A549 (cell line): Measurements from ENCODE around the gene ARRDC4. TPM values are rescaled to one million over a fixed set of nuclear protein-coding genes. Genes with fewer than 3 reads are reported as not detected.

ENCODE experiments used
- ATAC-seq, 2 experiments: fragments of 200-7000 bp in 1 of 2; fragments of >200 bp in 1 of 2; cut with Nextera tagmentation in 1 of 2; cut with Tn5 transposase in 1 of 2; 3 replicates each; pipeline versions ENCODE4 v1.8.0 to v1.9.1; 2018 to 2020; ENCODE audit warnings: mild to moderate bottlenecking in 1 of 2, moderate library complexity in 1 of 2
- CTCF ChIA-PET: fragments of 300-600 bp; sonication (Branson Sonifier 250); formaldehyde crosslinking; extraction: SDS; loops from one replicate; lab custom pipeline; 2021; ENCODE audit warnings: antibody characterized with exemption, inconsistent platforms; lab: Yijun Ruan, JAX
- POLR2A ChIA-PET: fragments of 350-600 bp; formaldehyde crosslinking; extraction: SDS; loops from one replicate; lab custom pipeline; 2021; ENCODE audit warnings: antibody characterized with exemption, inconsistent platforms; lab: Yijun Ruan, JAX
- DNase-seq, 2 experiments: peaks; one replicate each; pipeline versions ENCODE4 v3.0.0 to v3.0.0-alpha.2; 2011 to 2016; ENCODE audit warnings: low read depth in 1 of 2, low spot score in 1 of 2
- FAIRE-seq: peaks from 2 replicates; lab custom pipeline; 2011; peaks lifted over from hg19 to GRCh38; lab: Jason Lieb, UNC
- H3K27ac ChIP-seq, 2 experiments: fragments of >200 bp; sonication (Bioruptor Twin); formaldehyde crosslinking; 3 replicates each; pipeline ENCODE4 v1.5.1; 2016 to 2017
- H3K4me1 ChIP-seq: fragments of >200 bp; sonication (Bioruptor Twin); formaldehyde crosslinking; 3 replicates; pipeline ENCODE4 v1.6.1; 2016
- H3K4me2 ChIP-seq: fragments of >200 bp; sonication (Bioruptor Twin); formaldehyde crosslinking; 3 replicates; pipeline ENCODE4 v1.6.1; 2016
- H3K4me3 ChIP-seq: fragments of >200 bp; sonication (Bioruptor Twin); formaldehyde crosslinking; 3 replicates; pipeline ENCODE4 v1.5.1; 2016
- H3K9me3 ChIP-seq: fragments of >200 bp; sonication (Bioruptor Twin); formaldehyde crosslinking; 3 replicates; pipeline ENCODE4 v1.6.1; 2016
- BHLHE40 ChIP-seq: IDR thresholded peaks from 2 replicates; pipeline ENCODE4 v1.6.1; 2012; ENCODE audit warnings: low read depth, low read length, inconsistent platforms
- CBX2 ChIP-seq: fragments of 200-600 bp; sonication (generic); IDR thresholded peaks from 2 replicates; pipeline ENCODE4 v1.6.1; 2016; ENCODE audit warnings: low read depth, mild to moderate bottlenecking, borderline replicate concordance
- CBX8 ChIP-seq: fragments of 200-600 bp; sonication (generic); IDR thresholded peaks from 2 replicates; pipeline ENCODE4 v1.6.1; 2016
- CHD4 ChIP-seq: fragments of 200-600 bp; sonication (generic); IDR thresholded peaks from 2 replicates; pipeline ENCODE4 v1.6.1; 2016; ENCODE audit warnings: antibody characterized with exemption, mild to moderate bottlenecking, borderline replicate concordance
- EHF ChIP-seq: fragments of 250-450 bp; sonication (Bioruptor Pico); IDR thresholded peaks from 2 replicates; pipeline ENCODE4 v1.5.0; 2020; ENCODE audit warnings: mild to moderate bottlenecking
- EP300 ChIP-seq, 2 experiments: fragments of >200 bp; sonication (Bioruptor Twin); formaldehyde crosslinking; IDR thresholded peaks; 2 replicates in 1 of 2; 3 replicates in 1 of 2; pipeline ENCODE4 v1.6.1; 2016 to 2017
- ESRRA ChIP-seq: fragments of 150-350 bp; IDR thresholded peaks from 2 replicates; pipeline ENCODE4 v1.6.1; 2014; ENCODE audit warnings: mild to moderate bottlenecking, low read length, borderline replicate concordance
- FOSB ChIP-seq: fragments of 250-450 bp; sonication (Bioruptor Pico); IDR thresholded peaks from 2 replicates; pipeline ENCODE4 v1.5.0; 2020; ENCODE audit warnings: mild to moderate bottlenecking, moderate library complexity
- GATA3 ChIP-seq: IDR thresholded peaks from 2 replicates; pipeline ENCODE4 v1.6.1; 2012; ENCODE audit warnings: borderline replicate concordance
- HEYL ChIP-seq: fragments of 250-450 bp; sonication (Bioruptor Pico); IDR thresholded peaks from 2 replicates; pipeline ENCODE4 v1.8.0; 2021; ENCODE audit warnings: mild to moderate bottlenecking, moderate library complexity
- HOXB5 ChIP-seq: fragments of 250-450 bp; sonication (Bioruptor Pico); IDR thresholded peaks from 2 replicates; pipeline ENCODE4 v1.5.0; 2020; ENCODE audit warnings: mild to moderate bottlenecking, moderate library complexity
- JUN ChIP-seq, 2 experiments: fragments of >200 bp; sonication (Bioruptor Twin); formaldehyde crosslinking; IDR thresholded peaks; 2 replicates in 1 of 2; 3 replicates in 1 of 2; pipeline ENCODE4 v1.6.1; 2016 to 2017
- JUNB ChIP-seq: fragments of >200 bp; sonication (Bioruptor Twin); formaldehyde crosslinking; IDR thresholded peaks from 2 replicates; pipeline ENCODE4 v1.6.1; 2016
- KDM5A ChIP-seq: fragments of 200-600 bp; sonication (generic); IDR thresholded peaks from 2 replicates; pipeline ENCODE4 v1.6.1; 2016; ENCODE audit warnings: antibody characterized with exemption, mild to moderate bottlenecking
- MYC ChIP-seq: IDR thresholded peaks from 2 replicates; pipeline ENCODE4 v1.6.1; 2012; ENCODE audit warnings: mild to moderate bottlenecking, inconsistent platforms, low read length, improper control_type of control experiment, borderline replicate concordance
- NFE2L2 ChIP-seq: fragments of 150-350 bp; conservative IDR thresholded peaks from 2 replicates; pipeline ENCODE4 v1.6.1; 2014; ENCODE audit warnings: low read length
- NPAS2 ChIP-seq: fragments of 250-450 bp; sonication (Bioruptor Pico); IDR thresholded peaks from 2 replicates; pipeline ENCODE4 v1.8.0; 2022; ENCODE audit warnings: mild to moderate bottlenecking, moderate library complexity, borderline replicate concordance
- NR3C1 ChIP-seq: fragments of >200 bp; sonication (Bioruptor Twin); formaldehyde crosslinking; IDR thresholded peaks from 3 replicates; pipeline ENCODE4 v1.6.1; 2017
- PHF8 ChIP-seq: fragments of 200-600 bp; sonication (generic); IDR thresholded peaks from 2 replicates; pipeline ENCODE4 v1.6.1; 2016; ENCODE audit warnings: low read depth, mild to moderate bottlenecking, antibody characterized with exemption, moderate library complexity, borderline replicate concordance
- POLR2AphosphoS2 ChIP-seq: conservative IDR thresholded peaks from 2 replicates; pipeline ENCODE4 v1.6.1; 2012; ENCODE audit warnings: low read length, improper control_type of control experiment, inconsistent platforms
- RARB ChIP-seq: fragments of 250-450 bp; sonication (Bioruptor Pico); IDR thresholded peaks from 2 replicates; pipeline ENCODE4 v1.8.0; 2021; ENCODE audit warnings: mild to moderate bottlenecking, moderate library complexity
- RFX5 ChIP-seq: fragments of 450-650 bp; IDR thresholded peaks from 2 replicates; pipeline ENCODE4 v1.7.1; 2014; ENCODE audit warnings: antibody characterized with exemption, mild to moderate bottlenecking, moderate library complexity
- SMC3 ChIP-seq: fragments of >200 bp; sonication (Bioruptor Twin); formaldehyde crosslinking; IDR thresholded peaks from 3 replicates; pipeline ENCODE4 v1.6.1; 2018; ENCODE audit warnings: inconsistent platforms
- TP53 ChIP-seq: fragments of 250-450 bp; sonication (Bioruptor Pico); IDR thresholded peaks from 2 replicates; pipeline ENCODE4 v1.5.0; 2021; ENCODE audit warnings: mild to moderate bottlenecking, moderate library complexity
- ZC3H11A ChIP-seq: fragments of 450-650 bp; IDR thresholded peaks from 2 replicates; pipeline ENCODE4 v1.6.1; 2014; ENCODE audit warnings: antibody characterized with exemption, mild to moderate bottlenecking
- ZSCAN20 ChIP-seq: fragments of 250-450 bp; sonication (Bioruptor Pico); IDR thresholded peaks from 2 replicates; pipeline ENCODE4 v1.8.0; 2022; ENCODE audit warnings: mild to moderate bottlenecking, moderate library complexity
- WGBS: methylation state at CpG from one replicate; pipeline ENCODE4 v1.1.6; 2017; ENCODE audit errors: missing lambda C conversion rate; 5-methylcytosine and 5-hydroxymethylcytosine counted together
- polyA plus RNA-seq, 4 experiments: library from polyadenylated mRNA; depleted of rRNA in 3 of 4; stranded (reverse); fragments of >200 nt; fragmentation: RNase III in 1 of 4; extraction: RNeasy Plus Mini Kit Qiagen cat#74134 plus additional on column Dnase treatment in 1 of 4; gene quantifications; 2 replicates in 3 of 4; 3 replicates in 1 of 4; pipeline ENCODE4 v1.2.3, GENCODE V29; 2011 to 2017
- TF ChIP-seq, protein P1 (sequence below): fragments of 250-450 bp; sonication (Bioruptor Pico); IDR thresholded peaks from 2 replicates; pipeline ENCODE4 v1.5.0; 2020; ENCODE audit warnings: low read depth, mild to moderate bottlenecking, moderate library complexity
- TF ChIP-seq, protein P2 (sequence below): IDR thresholded peaks from 2 replicates; pipeline ENCODE4 v1.6.1; 2012
- TF ChIP-seq, protein P3 (sequence below): fragments of 150-350 bp; IDR thresholded peaks from 2 replicates; pipeline ENCODE4 v1.6.1; 2014; ENCODE audit warnings: low read depth, mild to moderate bottlenecking, low read length

ARRDC4 gene
- polyA plus RNA-seq, 2 of the 4 experiments (the other 2 are of a cell fraction), result 0.19 to 2.2 TPM

DNA sequence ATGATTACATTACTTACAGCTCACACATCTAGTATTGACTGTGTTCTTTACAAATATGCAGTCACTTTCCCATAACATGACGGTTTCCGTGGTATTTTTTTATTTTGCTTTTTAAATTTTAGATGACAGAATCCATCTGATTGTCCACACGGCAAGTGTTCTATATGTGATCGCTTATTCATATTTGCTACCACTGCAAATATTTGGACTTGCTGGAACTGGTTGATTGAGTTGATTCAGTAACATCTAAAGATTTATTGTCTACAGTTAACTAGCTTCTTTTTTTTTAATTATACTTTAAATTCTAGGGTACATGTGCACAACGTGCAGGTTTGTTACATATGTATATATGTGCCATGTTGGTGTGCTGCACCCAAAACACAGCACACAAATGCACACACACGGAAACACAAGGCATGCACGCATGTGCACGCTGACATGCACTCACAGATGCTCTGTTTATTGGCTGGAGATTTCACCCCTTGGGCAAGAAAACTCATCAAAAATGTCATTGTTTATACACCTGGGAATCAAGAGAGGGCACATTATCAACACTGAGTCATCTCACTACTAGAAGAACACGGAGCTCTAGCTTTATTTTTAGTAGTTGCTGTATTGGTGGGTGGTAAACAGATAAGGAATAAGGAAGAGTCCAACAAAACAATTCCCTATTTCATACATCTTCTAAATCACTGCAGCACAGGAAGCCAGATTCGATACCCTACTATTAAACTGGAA lies 16.4 kb downstream of the ARRDC4 start:
- no peak overlapping the region for H3K4me3 ChIP-seq
- no peak for DNase-seq

DNA sequence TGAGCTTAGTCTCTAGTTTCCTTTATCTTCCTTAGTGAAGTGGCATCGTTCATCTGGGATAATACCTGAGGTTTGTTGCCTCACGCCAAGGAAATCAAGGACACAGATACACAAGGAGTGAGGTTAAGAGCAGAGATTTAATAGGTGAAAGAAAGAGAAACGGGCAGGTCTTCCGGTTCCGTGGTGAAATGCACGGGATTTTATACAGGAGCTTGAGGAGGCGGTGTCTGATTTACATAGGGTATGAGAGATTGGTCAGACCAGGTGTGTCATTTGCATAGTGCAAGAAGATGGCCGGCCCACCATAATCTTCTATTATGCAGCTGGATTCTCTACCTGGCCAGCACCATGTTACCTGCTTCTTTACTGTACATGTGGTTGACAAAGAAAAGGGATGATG lies 17.2 kb downstream of the ARRDC4 start:
- DNase-seq (no peak), FAIRE-seq (no peak), ATAC-seq (no peak; a peak in 1 of 6 replicates)
- WGBS, result 9% methylated on average over 8 of the region's 8 CpGs
- Histone ChIP-seq H3K4me1 (no peaks in the 10 kb centered on the region), H3K9me3 (no peaks in the 10 kb centered on the region; the same call in 2 of the 3 replicates), H3K4me3 (no peak overlapping the region), H3K27ac (no peak overlapping the region), H3K4me2 (no peak overlapping the region)
- CTCF ChIA-PET, result no interaction called here
- POLR2A ChIA-PET, result no interaction called here
- TF ChIP-seq MYC (no peak), CBX2 (no peak), JUNB (no peak), RARB (CRISPR knock-in tag) (no peak), EP300 (IDR thresholded peaks at IDR 0.05) (no peak), POLR2AphosphoS2 (no peak), SMC3 (no peak), RFX5 (no peak), HOXB5 (no peak), NPAS2 (CRISPR knock-in tag) (no peak), CHD4 (no peak), CBX8 (no peak), JUN (IDR thresholded peaks at IDR 0.05) (no peak), NFE2L2 (no peak), ZC3H11A (no peak), EHF (CRISPR knock-in tag) (no peak), ZSCAN20 (CRISPR knock-in tag) (no peak)
- TF ChIP-seq, all 56 proteins: peak for 0

More for the DNA sequence above, 16.4 kb downstream of the ARRDC4 start:
- no peaks in the 10 kb centered on the region for H3K4me1 ChIP-seq
- CTCF ChIA-PET, result interaction anchor here (0.7 to 1.4 kb wide), 2 partner anchors 34 to 318 kb away, joined by 3 read pairs; no protein-coding TSS in a partner anchor
- H3K9me3 ChIP-seq, result no peaks in the 10 kb centered on the region
- no peak for FAIRE-seq
- ATAC-seq, result no peak
- POLR2A ChIA-PET, result no interaction called here
- WGBS, result 35% methylated on average over 10 of the region's 10 CpGs
- no peak for TF ChIP-seq TP53 (CRISPR knock-in tag)
- TF ChIP-seq, protein P1, sequence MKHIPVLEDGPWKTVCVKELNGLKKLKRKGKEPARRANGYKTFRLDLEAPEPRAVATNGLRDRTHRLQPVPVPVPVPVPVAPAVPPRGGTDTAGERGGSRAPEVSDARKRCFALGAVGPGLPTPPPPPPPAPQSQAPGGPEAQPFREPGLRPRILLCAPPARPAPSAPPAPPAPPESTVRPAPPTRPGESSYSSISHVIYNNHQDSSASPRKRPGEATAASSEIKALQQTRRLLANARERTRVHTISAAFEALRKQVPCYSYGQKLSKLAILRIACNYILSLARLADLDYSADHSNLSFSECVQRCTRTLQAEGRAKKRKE (CRISPR knock-in tag), result no peak
- no peak for TF ChIP-seq PHF8
- TF ChIP-seq, protein P2, sequence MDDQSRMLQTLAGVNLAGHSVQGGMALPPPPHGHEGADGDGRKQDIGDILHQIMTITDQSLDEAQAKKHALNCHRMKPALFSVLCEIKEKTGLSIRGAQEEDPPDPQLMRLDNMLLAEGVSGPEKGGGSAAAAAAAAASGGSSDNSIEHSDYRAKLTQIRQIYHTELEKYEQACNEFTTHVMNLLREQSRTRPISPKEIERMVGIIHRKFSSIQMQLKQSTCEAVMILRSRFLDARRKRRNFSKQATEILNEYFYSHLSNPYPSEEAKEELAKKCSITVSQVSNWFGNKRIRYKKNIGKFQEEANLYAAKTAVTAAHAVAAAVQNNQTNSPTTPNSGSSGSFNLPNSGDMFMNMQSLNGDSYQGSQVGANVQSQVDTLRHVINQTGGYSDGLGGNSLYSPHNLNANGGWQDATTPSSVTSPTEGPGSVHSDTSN, result no peak
- TF ChIP-seq GATA3, result no peak
- TF ChIP-seq BHLHE40, result no peak
- TF ChIP-seq RARB (CRISPR knock-in tag), result no peak
- no peak for TF ChIP-seq CHD4
- no peak for TF ChIP-seq KDM5A
- TF ChIP-seq FOSB (CRISPR knock-in tag), result no peak
- no peak for TF ChIP-seq ESRRA
- TF ChIP-seq EP300 (IDR thresholded peaks at IDR 0.05), result no peak
- no peak for TF ChIP-seq NR3C1
- TF ChIP-seq EHF (CRISPR knock-in tag), result no peak
- TF ChIP-seq, protein P3, sequence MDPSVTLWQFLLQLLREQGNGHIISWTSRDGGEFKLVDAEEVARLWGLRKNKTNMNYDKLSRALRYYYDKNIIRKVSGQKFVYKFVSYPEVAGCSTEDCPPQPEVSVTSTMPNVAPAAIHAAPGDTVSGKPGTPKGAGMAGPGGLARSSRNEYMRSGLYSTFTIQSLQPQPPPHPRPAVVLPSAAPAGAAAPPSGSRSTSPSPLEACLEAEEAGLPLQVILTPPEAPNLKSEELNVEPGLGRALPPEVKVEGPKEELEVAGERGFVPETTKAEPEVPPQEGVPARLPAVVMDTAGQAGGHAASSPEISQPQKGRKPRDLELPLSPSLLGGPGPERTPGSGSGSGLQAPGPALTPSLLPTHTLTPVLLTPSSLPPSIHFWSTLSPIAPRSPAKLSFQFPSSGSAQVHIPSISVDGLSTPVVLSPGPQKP, result no peak
- no peak for TF ChIP-seq ZSCAN20 (CRISPR knock-in tag)
- no peak for TF ChIP-seq HEYL (CRISPR knock-in tag)
- TF ChIP-seq RFX5, result no peak
- no peak overlapping the region for H3K27ac ChIP-seq
- H3K4me2 ChIP-seq, result no peak overlapping the region
